HCEC 1CT (cell line): ENCODE results near the gene KBTBD8.

ENCODE experiments used
- DNase-seq: peaks from one replicate; pipeline ENCODE4 v3.0.0-alpha.2; 2017

The KBTBD8 gene

GRCh38 chr3:67000009-67000408 is 1.9 kb downstream of the KBTBD8 start:
- peak; percentile 88 for DNase-seq

GRCh38 chr3:67001086-67001861 is 3.2 kb downstream of the KBTBD8 start:
- DNase-seq, result no peak

- DNase-seq, result no peak
Observed at GRCh38 chr3:67005974-67006373, 7.9 kb downstream of the KBTBD8 start.

GRCh38 chr3:67006460-67006859 is 8.4 kb downstream of the KBTBD8 start:
- DNase-seq, result peak; percentile 58

- DNase-seq, result no peak
Observed at GRCh38 chr3:67008388-67008787, 10.3 kb downstream of the KBTBD8 start.

- DNase-seq, result no peak
Observed at GRCh38 chr3:67009716-67010115, 11.6 kb downstream of the KBTBD8 start.

GRCh38 chr3:67011414-67012131 is 13.5 kb downstream of the KBTBD8 start:
- no peak for DNase-seq

- DNase-seq, result no peak
Observed at GRCh38 chr3:67012564-67012963, 14.5 kb downstream of the KBTBD8 start.

GRCh38 chr3:67015702-67016484 is 17.8 kb downstream of the KBTBD8 start:
- DNase-seq, result no peak

- no peak for DNase-seq
Observed at GRCh38 chr3:67016522-67017080, 18.5 kb downstream of the KBTBD8 start.

- no peak for DNase-seq
Observed at GRCh38 chr3:67017211-67017610, 19.1 kb downstream of the KBTBD8 start.

- DNase-seq, result no peak
Observed at GRCh38 chr3:67018105-67018788, 20.1 kb downstream of the KBTBD8 start.

- no peak for DNase-seq
Observed at GRCh38 chr3:67018789-67019526, 20.9 kb downstream of the KBTBD8 start.

GRCh38 chr3:67028001-67028784 is 30.1 kb downstream of the KBTBD8 start:
- no peak for DNase-seq

GRCh38 chr3:67030785-67031740 is 33.0 kb downstream of the KBTBD8 start:
- DNase-seq, result no peak

- no peak for DNase-seq
Observed at GRCh38 chr3:67031986-67032385, 33.9 kb downstream of the KBTBD8 start.

GRCh38 chr3:67033079-67033478 is 35.0 kb downstream of the KBTBD8 start:
- DNase-seq, result no peak

- peak; percentile 5 for DNase-seq
Observed at GRCh38 chr3:67034371-67034770, 36.3 kb downstream of the KBTBD8 start.

- DNase-seq, result peak; percentile 37
Observed at GRCh38 chr3:67037615-67038014, 39.5 kb downstream of the KBTBD8 start.

GRCh38 chr3:67044295-67044694 is 46.2 kb downstream of the KBTBD8 start:
- peak; percentile 18 for DNase-seq
